H9 (cell line): ENCODE measurements around the gene SYNGR2. TPM values are rescaled to one million over a fixed set of nuclear protein-coding genes. Genes with fewer than 3 reads are reported as not detected.

Experiments used
- DNase-seq: peaks from one replicate; pipeline ENCODE4 v3.0.0-alpha.2; 2017
- H2AFZ ChIP-seq: one replicate; pipeline ENCODE4 v1.6.1; 2013; ENCODE audit warnings: mild to moderate bottlenecking, low read length, control low read depth, moderate library complexity
- H2AK5ac ChIP-seq: 2 replicates; pipeline ENCODE4 v1.6.1; 2013; ENCODE audit warnings: low read length, control low read depth, mixed read lengths; ENCODE audit not compliant: insufficient read length
- H2BK120ac ChIP-seq: one replicate; pipeline ENCODE4 v1.6.1; 2013; ENCODE audit warnings: low read depth, mild to moderate bottlenecking, low read length, control low read depth, inconsistent platforms; ENCODE audit not compliant: poor library complexity, severe bottlenecking
- H2BK12ac ChIP-seq: 2 replicates; pipeline ENCODE4 v1.6.1; 2013; ENCODE audit warnings: low read length, control low read depth, mixed read lengths, low read depth; ENCODE audit not compliant: insufficient read length
- H2BK15ac ChIP-seq: 2 replicates; pipeline ENCODE4 v1.6.1; 2013; ENCODE audit warnings: low read depth, low read length, control low read depth
- H2BK20ac ChIP-seq: one replicate; pipeline ENCODE4 v1.6.1; 2013; ENCODE audit warnings: low read depth, mild to moderate bottlenecking, low read length, control low read depth, inconsistent platforms; ENCODE audit not compliant: poor library complexity, severe bottlenecking
- H2BK5ac ChIP-seq: 2 replicates; pipeline ENCODE4 v1.6.1; 2013; ENCODE audit warnings: low read length, control low read depth, mixed read lengths; ENCODE audit not compliant: insufficient read length
- H3K14ac ChIP-seq: 2 replicates; pipeline ENCODE4 v1.6.1; 2013; ENCODE audit warnings: low read length, control low read depth; ENCODE audit not compliant: insufficient read depth
- H3K18ac ChIP-seq: 2 replicates; pipeline ENCODE4 v1.6.1; 2013; ENCODE audit warnings: low read depth, mild to moderate bottlenecking, mixed read lengths, low read length, control low read depth; ENCODE audit not compliant: insufficient read length
- H3K23ac ChIP-seq: 2 replicates; pipeline ENCODE4 v1.6.1; 2013; ENCODE audit warnings: low read length, control low read depth, mixed read lengths, low read depth; ENCODE audit not compliant: insufficient read length
- H3K23me2 ChIP-seq: 2 replicates; pipeline ENCODE4 v1.6.1; 2013; ENCODE audit warnings: low read depth, mild to moderate bottlenecking, mixed read lengths, low read length, control low read depth; ENCODE audit not compliant: insufficient read length, poor library complexity, severe bottlenecking
- H3K27ac ChIP-seq: 2 replicates; pipeline ENCODE4 v1.5.1; 2013; ENCODE audit warnings: low read length, control low read depth, mixed read lengths, low read depth; ENCODE audit not compliant: insufficient read length
- H3K27me3 ChIP-seq: 2 replicates; pipeline ENCODE4 v1.6.1; 2013; ENCODE audit warnings: low read length, control low read depth, inconsistent platforms; ENCODE audit not compliant: insufficient read depth
- H3K4ac ChIP-seq: 2 replicates; pipeline ENCODE4 v1.6.1; 2013; ENCODE audit warnings: low read depth, mild to moderate bottlenecking, control low read depth, inconsistent platforms, low read length, moderate library complexity
- H3K4me1 ChIP-seq: 2 replicates; pipeline ENCODE4 v1.6.1; 2013; ENCODE audit warnings: low read length, control low read depth, inconsistent platforms; ENCODE audit not compliant: insufficient read depth
- H3K4me2 ChIP-seq: 2 replicates; pipeline ENCODE4 v1.6.1; 2013; ENCODE audit warnings: low read length, control low read depth, mixed read lengths; ENCODE audit not compliant: insufficient read length, insufficient read depth
- H3K56ac ChIP-seq: 2 replicates; pipeline ENCODE4 v1.6.1; 2013; ENCODE audit warnings: low read depth, mild to moderate bottlenecking, mixed read lengths, low read length, control low read depth; ENCODE audit not compliant: insufficient read length
- H3K79me1 ChIP-seq: 2 replicates; pipeline ENCODE4 v1.6.1; 2013; ENCODE audit warnings: low read depth, mild to moderate bottlenecking, moderate library complexity, low read length, control low read depth, inconsistent platforms; ENCODE audit not compliant: insufficient read depth, poor library complexity, severe bottlenecking
- H3K79me2 ChIP-seq: 2 replicates; pipeline ENCODE4 v1.6.1; 2013; ENCODE audit warnings: low read length, control low read depth, inconsistent platforms; ENCODE audit not compliant: insufficient read depth
- H3K9ac ChIP-seq: 2 replicates; pipeline ENCODE4 v1.6.1; 2013; ENCODE audit warnings: low read length, control low read depth, mixed read lengths; ENCODE audit not compliant: insufficient read length; ENCODE audit errors: extremely low read depth
- H3K9me3 ChIP-seq: one replicate; pipeline ENCODE4 v1.6.1; 2013; ENCODE audit warnings: low read depth, low read length, inconsistent platforms; ENCODE audit not compliant: control insufficient read depth
- H3T11ph ChIP-seq: one replicate; pipeline ENCODE4 v1.6.1; 2013; ENCODE audit warnings: mild to moderate bottlenecking, low read length, control low read depth, inconsistent platforms
- H4K20me1 ChIP-seq: one replicate; pipeline ENCODE4 v1.6.1; 2013; ENCODE audit not compliant: control insufficient read depth, insufficient read length, insufficient read depth
- H4K5ac ChIP-seq: 2 replicates; pipeline ENCODE4 v1.6.1; 2013; ENCODE audit warnings: low read depth, mild to moderate bottlenecking, mixed read lengths, low read length, control low read depth; ENCODE audit not compliant: insufficient read length
- H4K8ac ChIP-seq: replicated peaks from 2 replicates; pipeline ENCODE4 v1.6.1; 2013; ENCODE audit warnings: low read length, control low read depth, mixed read lengths, low read depth; ENCODE audit not compliant: insufficient read length
- H4K91ac ChIP-seq: 2 replicates; pipeline ENCODE4 v1.6.1; 2013; ENCODE audit warnings: low read depth, mild to moderate bottlenecking, moderate library complexity, mixed read lengths, low read length, control low read depth; ENCODE audit not compliant: insufficient read length
- H3K27ac Mint-ChIP-seq, 3 experiments: 2 replicates in 2 of 3; 3 replicates in 1 of 3; pipeline ENCODE4 v1.8.0; 2020 to 2021; ENCODE audit warnings: mixed read lengths in 3 of 3, mild to moderate bottlenecking in 1 of 3, moderate library complexity in 1 of 3
- H3K27me3 Mint-ChIP-seq: 2 replicates; pipeline ENCODE4 v1.8.0; 2021; ENCODE audit warnings: low read depth, mild to moderate bottlenecking, moderate library complexity, mixed read lengths
- H3K36me3 Mint-ChIP-seq, 3 experiments: 2 replicates in 2 of 3; 3 replicates in 1 of 3; pipeline ENCODE4 v1.8.0; 2020 to 2021; ENCODE audit warnings: low read depth in 3 of 3, mixed read lengths in 3 of 3; ENCODE audit not compliant: insufficient read depth in 1 of 3
- H3K4me1 Mint-ChIP-seq, 2 experiments: 2 replicates each; pipeline ENCODE4 v1.8.0; 2020; ENCODE audit warnings: mixed read lengths in 2 of 2
- H3K4me3 Mint-ChIP-seq, 2 experiments: 2 replicates in 1 of 2; 3 replicates in 1 of 2; pipeline ENCODE4 v1.8.0; 2020 to 2021; ENCODE audit warnings: mild to moderate bottlenecking in 2 of 2, mixed read lengths in 2 of 2, moderate library complexity in 1 of 2
- H3K9me3 Mint-ChIP-seq, 2 experiments: 2 replicates in 1 of 2; 3 replicates in 1 of 2; pipeline ENCODE4 v1.8.0; 2020; ENCODE audit warnings: mild to moderate bottlenecking in 2 of 2, mixed read lengths in 2 of 2, moderate library complexity in 1 of 2
- CTCF ChIP-seq: fragments of 200-600 bp; sonication (generic); conservative IDR thresholded peaks from 3 replicates; pipeline ENCODE4 v1.8.0; 2021; ENCODE audit warnings: antibody characterized with exemption, mild to moderate bottlenecking
- WGBS: extraction: QIAGEN DNeasy Blood & Tissue Kit; methylation state at CpG from one replicate; pipeline ENCODE4 v1.1.7; 2013; ENCODE audit warnings: missing lambda C conversion rate, low lambda C conversion rate, mixed read lengths; ENCODE audit not compliant: insufficient read length; ENCODE audit errors: extremely low coverage; 5-methylcytosine and 5-hydroxymethylcytosine counted together
- total RNA-seq: library from RNA; stranded (reverse); gene quantifications from 2 replicates; pipeline ENCODE4 v1.2.1, GENCODE V29; 2021

SYNGR2 gene
- total RNA-seq, 1 experiment from 2014 or later: 41.0 TPM

GRCh38 chr17:78125976-78126894, 42.1 kb upstream of the SYNGR2 start:
- H2AK5ac ChIP-seq: no peak overlapping the region
- H2BK120ac ChIP-seq: no peak overlapping the region
- peaks cover 19% of the 10 kb centered on the region for H3K23me2 ChIP-seq
- Mint-ChIP-seq H3K27ac (no peak overlapping the region; a peak in 1 of 7 replicates), H3K27me3 (peaks cover 4% of the 10 kb centered on the region), H3K9me3 (no peaks in the 10 kb centered on the region; a peak in 2 of 5 replicates), H3K4me3 (no peak overlapping the region; a peak in 2 of 5 replicates), H3K4me1 (peaks cover 24% of the 10 kb centered on the region in 2 experiments), H3K36me3 (peaks cover 7 to 22% (median 17%) of the 10 kb centered on the region in 3 experiments)
- H2BK5ac ChIP-seq: no peak overlapping the region
- H2BK12ac ChIP-seq: no peak overlapping the region
- no peaks in the 10 kb centered on the region; the same call in 1 of the 2 replicates for H3K79me2 ChIP-seq
- H3K18ac ChIP-seq: no peak overlapping the region
- no peak overlapping the region for H3K23ac ChIP-seq
- no peak overlapping the region for H4K91ac ChIP-seq
- no peak overlapping the region for H2BK20ac ChIP-seq
- no peak overlapping the region; the same call in 1 of the 2 replicates for H3K14ac ChIP-seq
- no peak overlapping the region for H2BK15ac ChIP-seq
- no peaks in the 10 kb centered on the region; the same call in 1 of the 2 replicates for H3K27me3 ChIP-seq
- no peak for DNase-seq
- H3K4ac ChIP-seq: no peak overlapping the region
- H3K9me3 ChIP-seq: no peaks in the 10 kb centered on the region
- no peak overlapping the region for H3K4me2 ChIP-seq
- H3K4me1 ChIP-seq: peaks cover 10% of the 10 kb centered on the region; the same call in 1 of the 2 replicates
- no peaks in the 10 kb centered on the region for H4K20me1 ChIP-seq
- H4K8ac ChIP-seq: no peak overlapping the region
- H2AFZ ChIP-seq: no peak overlapping the region
- H3K9ac ChIP-seq: no peak overlapping the region
- no peak overlapping the region for H3K56ac ChIP-seq
- H3K27ac ChIP-seq: no peak overlapping the region
- TF ChIP-seq CTCF: no peak
- H3K79me1 ChIP-seq: no peaks in the 10 kb centered on the region
- H3T11ph ChIP-seq: no peak overlapping the region
- H4K5ac ChIP-seq: no peak overlapping the region
- WGBS: no CpG with 5 or more reads among the region's 25 CpGs
